Panc1 (cell line): ENCODE measurements around the gene TNFSF9.
A peak's percentile ranks its signal among the peaks of the same experiment; 100 is the strongest.

Source experiments
- POLR2AphosphoS5 ChIP-seq: IDR thresholded peaks from 2 replicates; pipeline ENCODE4 v1.6.1; 2012; ENCODE audit warnings: mild to moderate bottlenecking, low read depth, low read length, moderate library complexity
- SIN3A ChIP-seq: IDR thresholded peaks from 2 replicates; pipeline ENCODE4 v1.6.1; 2012; ENCODE audit warnings: low read depth, mild to moderate bottlenecking, low read length, moderate library complexity, borderline replicate concordance; ENCODE audit not compliant: insufficient read depth
- TF ChIP-seq, protein P1 (sequence below): fragments of 450-650 bp; IDR thresholded peaks from 2 replicates; pipeline ENCODE4 v1.5.1; 2017; ENCODE audit warnings: mild to moderate bottlenecking
- TF ChIP-seq, protein P2 (sequence below), 2 experiments: IDR thresholded peaks; 2 replicates each; pipeline ENCODE4 v1.6.1; 2011 to 2012; ENCODE audit warnings: low read depth in 2 of 2, control low read depth in 1 of 2, low read length in 1 of 2, mild to moderate bottlenecking in 1 of 2, moderate library complexity in 1 of 2; ENCODE audit not compliant: insufficient read depth in 1 of 2

DNA sequence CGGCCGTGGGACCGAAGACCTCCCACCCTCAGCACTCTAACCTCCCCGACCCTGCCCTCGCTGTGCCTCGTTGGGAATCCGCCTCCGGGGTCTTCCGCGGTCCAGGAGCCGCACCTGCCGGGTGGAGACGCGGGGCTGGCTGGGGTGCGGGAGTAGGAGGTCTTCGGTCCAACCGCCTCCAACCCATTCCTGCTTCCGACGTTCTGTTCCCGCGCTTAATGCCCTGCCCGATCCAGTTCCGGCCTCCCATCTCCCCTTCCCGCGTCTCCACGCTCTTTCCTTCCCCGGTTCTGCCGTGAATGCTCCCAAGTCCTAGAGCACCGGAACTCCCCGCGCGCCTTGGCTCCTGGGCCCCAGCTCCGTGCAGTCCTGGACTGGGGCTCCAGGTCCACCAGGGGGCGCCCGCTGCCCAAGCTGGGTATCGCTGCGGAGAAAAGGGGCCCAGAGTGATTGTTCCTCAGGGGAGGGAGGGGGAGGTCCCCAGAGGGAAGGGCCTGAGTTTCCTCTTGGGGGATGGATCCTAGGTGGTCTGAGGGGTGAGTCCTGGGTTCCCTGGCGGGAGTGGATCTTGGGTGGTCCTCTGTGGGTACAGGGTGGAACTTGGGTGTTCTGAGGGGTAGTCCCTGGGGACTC is 14.1 kb upstream of the TNFSF9 start:
- TF ChIP-seq, protein P1, sequence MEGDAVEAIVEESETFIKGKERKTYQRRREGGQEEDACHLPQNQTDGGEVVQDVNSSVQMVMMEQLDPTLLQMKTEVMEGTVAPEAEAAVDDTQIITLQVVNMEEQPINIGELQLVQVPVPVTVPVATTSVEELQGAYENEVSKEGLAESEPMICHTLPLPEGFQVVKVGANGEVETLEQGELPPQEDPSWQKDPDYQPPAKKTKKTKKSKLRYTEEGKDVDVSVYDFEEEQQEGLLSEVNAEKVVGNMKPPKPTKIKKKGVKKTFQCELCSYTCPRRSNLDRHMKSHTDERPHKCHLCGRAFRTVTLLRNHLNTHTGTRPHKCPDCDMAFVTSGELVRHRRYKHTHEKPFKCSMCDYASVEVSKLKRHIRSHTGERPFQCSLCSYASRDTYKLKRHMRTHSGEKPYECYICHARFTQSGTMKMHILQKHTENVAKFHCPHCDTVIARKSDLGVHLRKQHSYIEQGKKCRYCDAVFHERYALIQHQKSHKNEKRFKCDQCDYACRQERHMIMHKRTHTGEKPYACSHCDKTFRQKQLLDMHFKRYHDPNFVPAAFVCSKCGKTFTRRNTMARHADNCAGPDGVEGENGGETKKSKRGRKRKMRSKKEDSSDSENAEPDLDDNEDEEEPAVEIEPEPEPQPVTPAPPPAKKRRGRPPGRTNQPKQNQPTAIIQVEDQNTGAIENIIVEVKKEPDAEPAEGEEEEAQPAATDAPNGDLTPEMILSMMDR: peak; percentile 95
- no peak for TF ChIP-seq POLR2AphosphoS5
- TF ChIP-seq SIN3A: no peak; the same call in 1 of the 2 replicates
- TF ChIP-seq, protein P2, sequence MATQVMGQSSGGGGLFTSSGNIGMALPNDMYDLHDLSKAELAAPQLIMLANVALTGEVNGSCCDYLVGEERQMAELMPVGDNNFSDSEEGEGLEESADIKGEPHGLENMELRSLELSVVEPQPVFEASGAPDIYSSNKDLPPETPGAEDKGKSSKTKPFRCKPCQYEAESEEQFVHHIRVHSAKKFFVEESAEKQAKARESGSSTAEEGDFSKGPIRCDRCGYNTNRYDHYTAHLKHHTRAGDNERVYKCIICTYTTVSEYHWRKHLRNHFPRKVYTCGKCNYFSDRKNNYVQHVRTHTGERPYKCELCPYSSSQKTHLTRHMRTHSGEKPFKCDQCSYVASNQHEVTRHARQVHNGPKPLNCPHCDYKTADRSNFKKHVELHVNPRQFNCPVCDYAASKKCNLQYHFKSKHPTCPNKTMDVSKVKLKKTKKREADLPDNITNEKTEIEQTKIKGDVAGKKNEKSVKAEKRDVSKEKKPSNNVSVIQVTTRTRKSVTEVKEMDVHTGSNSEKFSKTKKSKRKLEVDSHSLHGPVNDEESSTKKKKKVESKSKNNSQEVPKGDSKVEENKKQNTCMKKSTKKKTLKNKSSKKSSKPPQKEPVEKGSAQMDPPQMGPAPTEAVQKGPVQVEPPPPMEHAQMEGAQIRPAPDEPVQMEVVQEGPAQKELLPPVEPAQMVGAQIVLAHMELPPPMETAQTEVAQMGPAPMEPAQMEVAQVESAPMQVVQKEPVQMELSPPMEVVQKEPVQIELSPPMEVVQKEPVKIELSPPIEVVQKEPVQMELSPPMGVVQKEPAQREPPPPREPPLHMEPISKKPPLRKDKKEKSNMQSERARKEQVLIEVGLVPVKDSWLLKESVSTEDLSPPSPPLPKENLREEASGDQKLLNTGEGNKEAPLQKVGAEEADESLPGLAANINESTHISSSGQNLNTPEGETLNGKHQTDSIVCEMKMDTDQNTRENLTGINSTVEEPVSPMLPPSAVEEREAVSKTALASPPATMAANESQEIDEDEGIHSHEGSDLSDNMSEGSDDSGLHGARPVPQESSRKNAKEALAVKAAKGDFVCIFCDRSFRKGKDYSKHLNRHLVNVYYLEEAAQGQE (IDR thresholded peaks at IDR 0.05; ENCODE audit: insufficient read depth in 1 of 2, low read depth in 2 of 2, low read length in 1 of 2): no peak
